CD14-positive monocyte (primary cell): ENCODE results near the gene KCNJ1. TPM values are rescaled to one million over a fixed set of nuclear protein-coding genes. Genes with fewer than 3 reads are reported as not detected.
A peak's percentile ranks its signal among the peaks of the same experiment; 100 is the strongest.

ENCODE experiments used
- DNase-seq, 3 donors: peaks; one replicate each; pipeline ENCODE4 v3.0.0-alpha.2; 2011 to 2022
- H2AFZ ChIP-seq: 2 replicates; pipeline ENCODE4 v1.6.0; 2012; ENCODE audit warnings: mild to moderate bottlenecking, low read depth, low read length, inconsistent platforms; ENCODE audit not compliant: insufficient read depth, poor library complexity, severe bottlenecking
- H3K27ac ChIP-seq, 2 donors: 1 replicate in 1 of 2; 2 replicates in 1 of 2; pipeline ENCODE4 v1.5.1; 2012 to 2013; ENCODE audit warnings: low read length in 2 of 2, control low read depth in 1 of 2, inconsistent platforms in 1 of 2, low read depth in 1 of 2, mild to moderate bottlenecking in 1 of 2
- H3K27me3 ChIP-seq, 2 donors: one replicate each; pipeline versions ENCODE4 v1.6.0 to v1.6.1; 2011 to 2013; ENCODE audit warnings: low read length in 2 of 2; ENCODE audit not compliant: control insufficient read depth in 2 of 2, insufficient read depth in 2 of 2
- H3K36me3 ChIP-seq, 2 donors: replicated peaks in 1 of 2; 1 replicate in 1 of 2; 2 replicates in 1 of 2; pipeline versions ENCODE4 v1.5.1 to v1.6.1; 2012 to 2013; ENCODE audit warnings: low read length in 2 of 2, control low read depth in 1 of 2, inconsistent platforms in 1 of 2, mild to moderate bottlenecking in 1 of 2; ENCODE audit not compliant: insufficient read depth in 2 of 2, control insufficient read depth in 1 of 2
- H3K4me1 ChIP-seq, 2 donors: 1 replicate in 1 of 2; 2 replicates in 1 of 2; pipeline versions ENCODE4 v1.5.1 to v1.6.1; 2012 to 2013; ENCODE audit warnings: low read length in 2 of 2, control low read depth in 1 of 2, inconsistent platforms in 1 of 2, mild to moderate bottlenecking in 1 of 2, moderate library complexity in 1 of 2; ENCODE audit not compliant: insufficient read depth in 2 of 2, control insufficient read depth in 1 of 2
- H3K4me2 ChIP-seq: replicated peaks from 2 replicates; pipeline ENCODE3; 2012; ENCODE audit warnings: low read length, moderate library complexity, mild to moderate bottlenecking; ENCODE audit not compliant: poor library complexity, severe bottlenecking; ENCODE audit errors: extremely low read depth
- H3K4me3 ChIP-seq, 3 experiments: fragments of 200-600 bp in 1 of 3; sonication (generic) in 1 of 3; replicated peaks in 1 of 3; 1 replicate in 2 of 3; 2 replicates in 1 of 3; pipeline ENCODE4 v1.5.1; 2011 to 2013; ENCODE audit warnings: low read length in 3 of 3, mild to moderate bottlenecking in 3 of 3, control low read depth in 2 of 3, low read depth in 2 of 3, inconsistent platforms in 1 of 3, moderate library complexity in 1 of 3
- H3K79me2 ChIP-seq: 2 replicates; pipeline ENCODE4 v1.6.0; 2012; ENCODE audit warnings: mild to moderate bottlenecking, control low read depth, inconsistent platforms, low read length, moderate library complexity; ENCODE audit not compliant: insufficient read depth
- H3K9ac ChIP-seq: 2 replicates; pipeline ENCODE4 v1.6.0; 2017; ENCODE audit warnings: low read length, mild to moderate bottlenecking; ENCODE audit not compliant: insufficient read depth, poor library complexity, severe bottlenecking
- H3K9me3 ChIP-seq, 2 donors: replicated peaks in 1 of 2; 1 replicate in 1 of 2; 2 replicates in 1 of 2; pipeline versions ENCODE4 v1.5.1 to v1.6.1; 2012 to 2013; ENCODE audit warnings: low read length in 2 of 2, control low read depth in 1 of 2; ENCODE audit not compliant: control insufficient read depth in 1 of 2, insufficient read depth in 1 of 2
- H4K20me1 ChIP-seq: 2 replicates; pipeline ENCODE4 v1.6.0; 2012; ENCODE audit warnings: mild to moderate bottlenecking, low read length, control low read depth, moderate library complexity; ENCODE audit not compliant: insufficient read depth
- H3K27ac Mint-ChIP-seq, 7 donors: one replicate each; pipeline ENCODE4 v1.8.0; 2020; ENCODE audit warnings: mild to moderate bottlenecking in 7 of 7, mixed read lengths in 7 of 7, moderate library complexity in 6 of 7, inconsistent platforms in 2 of 7
- H3K27me3 Mint-ChIP-seq, 3 donors: one replicate each; pipeline ENCODE4 v1.8.0; 2021 to 2022; ENCODE audit warnings: low read depth in 3 of 3, mild to moderate bottlenecking in 3 of 3, mixed read lengths in 3 of 3, moderate library complexity in 3 of 3, inconsistent platforms in 1 of 3
- H3K36me3 Mint-ChIP-seq, 2 donors: one replicate each; pipeline ENCODE4 v1.8.0; 2020; ENCODE audit warnings: mixed read lengths in 2 of 2, inconsistent platforms in 1 of 2, mild to moderate bottlenecking in 1 of 2
- H3K4me1 Mint-ChIP-seq: one replicate; pipeline ENCODE4 v1.8.0; 2020; ENCODE audit warnings: mild to moderate bottlenecking, mixed read lengths
- H3K4me3 Mint-ChIP-seq, 2 donors: one replicate each; pipeline ENCODE4 v1.8.0; 2020; ENCODE audit warnings: mild to moderate bottlenecking in 2 of 2, mixed read lengths in 2 of 2, moderate library complexity in 1 of 2
- H3K9me3 Mint-ChIP-seq, 7 donors: one replicate each; pipeline ENCODE4 v1.8.0; 2020 to 2022; ENCODE audit warnings: mixed read lengths in 7 of 7, mild to moderate bottlenecking in 6 of 7, moderate library complexity in 6 of 7, inconsistent platforms in 2 of 7
- WGBS: methylation state at CpG from one replicate; pipeline ENCODE4 v1.1.5; 2013; ENCODE audit warnings: missing lambda C conversion rate; ENCODE audit not compliant: insufficient coverage; 5-methylcytosine and 5-hydroxymethylcytosine counted together
- intact Hi-C, 2 donors: fragments of 100-400 bp; cut with micrococcal nuclease; formaldehyde crosslinking; loops; one replicate each; pipeline versions ENCODE4 v1.15.0 to v1.15.1; 2023
- polyA plus RNA-seq, 3 donors: library from polyadenylated mRNA; depleted of rRNA in 1 of 3; unstranded in 2 of 3; stranded (reverse) in 1 of 3; fragments of 300-500 nt in 2 of 3; fragments of >200 nt in 1 of 3; fragmentation: Illumina TruSeq in 2 of 3; gene quantifications; 1 replicate in 2 of 3; 2 replicates in 1 of 3; pipeline ENCODE4 v1.2.3, GENCODE V29; 2012 to 2021
- TF ChIP-seq, protein P1 (sequence below): fragments of 200-600 bp; IDR thresholded peaks from one replicate; pipeline ENCODE4 v1.8.0; 2022; ENCODE audit warnings: antibody characterized with exemption, mild to moderate bottlenecking

The KCNJ1 gene
- polyA plus RNA-seq, 3 donors, result 0.12 to 0.47 TPM; not detected in 1

GRCh38 chr11:128827191-128827893 lies 39.8 kb downstream of the KCNJ1 start:
- H3K4me1 ChIP-seq, result no peaks in the 10 kb centered on the region
- peaks cover 0 to 4% of the 10 kb centered on the region in 2 donors for H3K27me3 ChIP-seq
- peaks cover 8 to 13% (median 12%) of the 10 kb centered on the region in 3 donors for H3K27me3 Mint-ChIP-seq
- intact Hi-C loops, result no loop called here
- H3K36me3 Mint-ChIP-seq, result peaks cover 20 to 25% of the 10 kb centered on the region in 2 donors
- H3K4me3 Mint-ChIP-seq, result no peak overlapping the region
- H3K4me3 ChIP-seq, result no peak overlapping the region
- H3K9me3 Mint-ChIP-seq, result peaks cover 0 to 11% (median 7%) of the 10 kb centered on the region in 7 donors
- H3K27ac ChIP-seq, result peak overlapping the region in 1 of 2 donors; percentile 23
- TF ChIP-seq, protein P1, sequence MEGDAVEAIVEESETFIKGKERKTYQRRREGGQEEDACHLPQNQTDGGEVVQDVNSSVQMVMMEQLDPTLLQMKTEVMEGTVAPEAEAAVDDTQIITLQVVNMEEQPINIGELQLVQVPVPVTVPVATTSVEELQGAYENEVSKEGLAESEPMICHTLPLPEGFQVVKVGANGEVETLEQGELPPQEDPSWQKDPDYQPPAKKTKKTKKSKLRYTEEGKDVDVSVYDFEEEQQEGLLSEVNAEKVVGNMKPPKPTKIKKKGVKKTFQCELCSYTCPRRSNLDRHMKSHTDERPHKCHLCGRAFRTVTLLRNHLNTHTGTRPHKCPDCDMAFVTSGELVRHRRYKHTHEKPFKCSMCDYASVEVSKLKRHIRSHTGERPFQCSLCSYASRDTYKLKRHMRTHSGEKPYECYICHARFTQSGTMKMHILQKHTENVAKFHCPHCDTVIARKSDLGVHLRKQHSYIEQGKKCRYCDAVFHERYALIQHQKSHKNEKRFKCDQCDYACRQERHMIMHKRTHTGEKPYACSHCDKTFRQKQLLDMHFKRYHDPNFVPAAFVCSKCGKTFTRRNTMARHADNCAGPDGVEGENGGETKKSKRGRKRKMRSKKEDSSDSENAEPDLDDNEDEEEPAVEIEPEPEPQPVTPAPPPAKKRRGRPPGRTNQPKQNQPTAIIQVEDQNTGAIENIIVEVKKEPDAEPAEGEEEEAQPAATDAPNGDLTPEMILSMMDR, result no peak
- peaks cover 31% of the 10 kb centered on the region for H3K4me1 Mint-ChIP-seq
- H3K36me3 ChIP-seq, result peaks cover 0 to 7% of the 10 kb centered on the region in 2 donors
- H3K4me2 ChIP-seq, result no peak overlapping the region
- DNase-seq, result peak in 1 of 3 donors; percentile 10
- no peak overlapping the region for H2AFZ ChIP-seq
- no peaks in the 10 kb centered on the region for H3K9me3 ChIP-seq
- 100% methylated on average over 2 of the region's 7 CpGs for WGBS
- H3K27ac Mint-ChIP-seq, result peak overlapping the region in 6 of 7 donors; percentile 45 to 87 (median 50)
- peaks cover 13% of the 10 kb centered on the region for H4K20me1 ChIP-seq
- H3K9ac ChIP-seq, result no peak overlapping the region
- no peaks in the 10 kb centered on the region for H3K79me2 ChIP-seq

DNA sequence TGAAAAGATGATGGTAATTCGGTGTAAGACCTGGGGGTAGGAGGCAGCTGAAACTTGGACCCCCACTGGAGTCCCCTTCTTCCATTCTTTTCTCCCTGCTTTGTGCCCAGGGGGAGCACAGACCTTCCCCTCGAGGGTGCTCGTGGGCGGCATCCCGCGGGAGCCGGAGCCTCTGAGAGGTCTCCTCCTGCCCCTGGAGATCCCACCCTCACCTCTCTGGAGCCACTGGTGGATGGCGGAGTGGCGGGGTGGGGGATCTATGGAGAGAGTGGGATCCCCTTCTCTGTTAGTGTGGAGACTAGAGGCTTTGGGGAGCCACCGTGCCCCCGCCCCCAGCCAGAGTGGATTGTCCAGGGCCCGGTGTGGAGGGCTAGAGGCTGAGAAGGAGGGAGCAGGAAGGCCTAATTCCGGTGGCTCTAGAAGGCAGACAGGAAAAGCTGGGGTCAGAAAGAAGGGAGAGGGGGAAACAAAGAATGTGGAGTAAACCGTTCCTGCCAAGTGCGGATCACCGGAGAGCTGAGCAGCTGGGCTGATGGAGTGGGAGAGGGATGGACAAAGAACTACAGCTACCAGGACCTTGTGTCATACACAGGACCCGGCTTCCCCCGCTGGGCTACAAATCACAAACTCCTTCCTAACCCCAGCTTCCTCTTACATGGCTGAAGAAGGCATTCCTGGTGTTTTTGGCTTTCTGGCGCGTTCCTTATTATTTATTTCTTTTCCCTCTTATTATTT lies 41.9 kb downstream of the KCNJ1 start:
- Mint-ChIP-seq H3K9me3 (peaks cover 0 to 11% (median 7%) of the 10 kb centered on the region in 7 donors), H3K36me3 (peaks cover 33 to 40% of the 10 kb centered on the region in 2 donors), H3K4me1 (peaks cover 27% of the 10 kb centered on the region), H3K27ac (peak overlapping the region in 1 of 7 donors; percentile 64), H3K27me3 (peaks cover 10 to 15% (median 15%) of the 10 kb centered on the region in 3 donors), H3K4me3 (no peak overlapping the region)
- Histone ChIP-seq H4K20me1 (peaks cover 31% of the 10 kb centered on the region), H3K4me2 (no peak overlapping the region), H3K36me3 (peaks cover 0 to 17% of the 10 kb centered on the region in 2 donors), H3K9me3 (no peaks in the 10 kb centered on the region), H3K4me1 (no peaks in the 10 kb centered on the region), H3K4me3 (no peak overlapping the region), H3K27ac (no peak overlapping the region), H3K79me2 (no peaks in the 10 kb centered on the region), H2AFZ (no peak overlapping the region), H3K27me3 (peaks cover 0 to 4% of the 10 kb centered on the region in 2 donors), H3K9ac (no peak overlapping the region)
- intact Hi-C loops, result no loop called here
- no peak for DNase-seq
- TF ChIP-seq, protein P1, result no peak
- 94% methylated on average over 8 of the region's 20 CpGs for WGBS
